Left ventricle myocardium inferior (tissue), 1 donor: ENCODE measurements around the gene UBE3C. TPM values are rescaled to one million over a fixed set of nuclear protein-coding genes. Genes with fewer than 3 reads are reported as not detected.

Experiments used
- DNase-seq: peaks from one replicate; pipeline ENCODE4 v3.0.0-alpha.2; 2020
- H3K27ac ChIP-seq: fragments of 200-600 bp; replicated peaks from 2 replicates; pipeline ENCODE4 v1.8.0; 2021
- H3K27me3 ChIP-seq: fragments of 200-600 bp; 2 replicates; pipeline ENCODE4 v1.8.0; 2021; ENCODE audit warnings: low read depth
- H3K36me3 ChIP-seq: fragments of 200-600 bp; 2 replicates; pipeline ENCODE4 v1.8.0; 2021
- H3K4me1 ChIP-seq: fragments of 200-600 bp; 2 replicates; pipeline ENCODE4 v1.8.0; 2021
- H3K4me3 ChIP-seq: fragments of 200-600 bp; 2 replicates; pipeline ENCODE4 v1.8.0; 2021; ENCODE audit warnings: mild to moderate bottlenecking, moderate library complexity
- H3K9me3 ChIP-seq: fragments of 200-600 bp; replicated peaks from 2 replicates; pipeline ENCODE4 v1.8.0; 2021
- CTCF ChIP-seq: fragments of 200-600 bp; IDR thresholded peaks from 2 replicates; pipeline ENCODE4 v1.8.0; 2021; ENCODE audit warnings: antibody characterized with exemption, mild to moderate bottlenecking, borderline replicate concordance
- intact Hi-C: fragments of 100-400 bp; cut with micrococcal nuclease; formaldehyde crosslinking; loops from one replicate; pipeline ENCODE4 v1.11.0; 2022
- total RNA-seq: library from RNA; stranded (reverse); fragmentation: NEBNext Ultra II Directional; extraction: Animal tissue kit (Norgen Biotek cat#: 25700); gene quantifications from one replicate; pipeline ENCODE4 v1.2.1, GENCODE V29; 2021
- donor health status: DM: no; HTN: yes; CAD: no; lungs with severe emphysema.

Gene UBE3C
- total RNA-seq, 1 donor from 2014 or later: 50.2 TPM

GRCh38 chr7:157132796-157133195, 5.9 kb upstream of the UBE3C start:
- no peak overlapping the region for H3K4me3 ChIP-seq
- no peak for TF ChIP-seq CTCF
- no peaks in the 10 kb centered on the region for H3K4me1 ChIP-seq
- peaks cover 46% of the 10 kb centered on the region for H3K27me3 ChIP-seq
- no peak for DNase-seq
- intact Hi-C loops: no loop called here
- H3K27ac ChIP-seq: no peak overlapping the region
- no peaks in the 10 kb centered on the region for H3K36me3 ChIP-seq
- H3K9me3 ChIP-seq: no peaks in the 10 kb centered on the region

GRCh38 chr7:157133304-157133703, 5.4 kb upstream of the UBE3C start:
- no peak for DNase-seq
- H3K36me3 ChIP-seq: no peaks in the 10 kb centered on the region
- intact Hi-C loops: no loop called here
- TF ChIP-seq CTCF: no peak
- no peaks in the 10 kb centered on the region for H3K9me3 ChIP-seq
- H3K4me3 ChIP-seq: no peak overlapping the region
- H3K4me1 ChIP-seq: peaks cover 5% of the 10 kb centered on the region
- peaks cover 44% of the 10 kb centered on the region for H3K27me3 ChIP-seq
- H3K27ac ChIP-seq: no peak overlapping the region

DNA sequence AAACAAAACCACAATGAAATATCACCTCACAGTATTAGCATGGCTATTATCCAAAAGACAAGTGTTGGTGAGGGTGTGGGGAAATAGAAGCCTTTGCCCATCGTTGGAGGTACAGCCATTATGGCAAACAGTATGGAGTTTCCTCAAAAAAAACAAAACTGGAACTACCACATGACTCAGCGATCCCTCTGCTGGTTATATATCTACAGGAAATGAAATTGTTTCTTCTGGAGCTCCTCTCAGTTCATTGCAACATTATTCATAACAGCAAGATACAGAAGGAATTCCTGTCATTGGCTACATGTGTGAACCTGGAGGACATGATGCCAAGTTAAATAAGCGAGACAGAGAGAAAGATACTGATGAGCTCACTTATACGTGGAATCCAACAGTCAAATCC, 2.4 kb upstream of the UBE3C start:
- no peak for TF ChIP-seq CTCF
- Histone ChIP-seq H3K4me3 (no peak overlapping the region), H3K36me3 (peaks cover 6% of the 10 kb centered on the region), H3K9me3 (no peaks in the 10 kb centered on the region), H3K27me3 (peaks cover 14% of the 10 kb centered on the region), H3K4me1 (peaks cover 28% of the 10 kb centered on the region), H3K27ac (no peak overlapping the region)
- no peak for DNase-seq
- intact Hi-C loops: no loop called here

GRCh38 chr7:157138101-157138423, 664 bp upstream of the UBE3C start:
- H3K4me1 ChIP-seq: peaks cover 39% of the 10 kb centered on the region
- H3K36me3 ChIP-seq: peaks cover 11% of the 10 kb centered on the region
- no peaks in the 10 kb centered on the region for H3K9me3 ChIP-seq
- no peaks in the 10 kb centered on the region for H3K27me3 ChIP-seq
- DNase-seq: no peak
- TF ChIP-seq CTCF: no peak
- H3K27ac ChIP-seq: peak overlapping the region; percentile 95
- intact Hi-C loops: no loop called here
- H3K4me3 ChIP-seq: peak overlapping the region; percentile 77

GRCh38 chr7:157139111-157139809, 534 bp downstream of the UBE3C start:
- Histone ChIP-seq H3K27me3 (no peaks in the 10 kb centered on the region), H3K36me3 (peaks cover 11% of the 10 kb centered on the region), H3K4me1 (peaks cover 49% of the 10 kb centered on the region), H3K27ac (peak overlapping the region; percentile 95), H3K9me3 (no peaks in the 10 kb centered on the region), H3K4me3 (peak overlapping the region; percentile 77)
- intact Hi-C loops: no loop called here
- no peak for TF ChIP-seq CTCF
- DNase-seq: peak; percentile 42
